ENCODE data around the gene NRIP3. TPM values are rescaled to one million over a fixed set of nuclear protein-coding genes. Genes with fewer than 3 reads are reported as not detected.

Gene NRIP3
- total RNA-seq, 1 experiment from 2014 or later: 22.8 TPM

GRCh38 chr11:9002920-9003572 lies 755 bp downstream of the NRIP3 start:
- in situ Hi-C loops (cut with HindIII; ENCODE audit: low pct_unique_long_range_greater_than_20kb, low sequenced_read_pairs): no loop called here
- Histone ChIP-seq H3K4me1 (ENCODE audit: control insufficient read depth, insufficient read depth, low read length) (peaks cover 26% of the 10 kb centered on the region), H3K9me3 (ENCODE audit: control insufficient read depth, insufficient read depth, low read depth, low read length) (no peaks in the 10 kb centered on the region), H3K36me3 (ENCODE audit: control insufficient read depth, insufficient read depth, low read length) (no peaks in the 10 kb centered on the region), H3K4me3 (ENCODE audit: low read depth in 2 of 2, low read length in 2 of 2) (peak overlapping the region; percentile 54 to 87), H3K27ac (ENCODE audit: low read length) (peak overlapping the region; percentile 71), H3K27me3 (ENCODE audit: control insufficient read depth, insufficient read depth, low read length) (no peaks in the 10 kb centered on the region)
- intact Hi-C loops (cut with micrococcal nuclease; ENCODE audit: unreplicated experiment): no loop called here
- TF ChIP-seq TCF7L2 (IDR thresholded peaks at IDR 0.05; ENCODE audit: low read depth, low read length): no peak
- TF ChIP-seq, protein P1, sequence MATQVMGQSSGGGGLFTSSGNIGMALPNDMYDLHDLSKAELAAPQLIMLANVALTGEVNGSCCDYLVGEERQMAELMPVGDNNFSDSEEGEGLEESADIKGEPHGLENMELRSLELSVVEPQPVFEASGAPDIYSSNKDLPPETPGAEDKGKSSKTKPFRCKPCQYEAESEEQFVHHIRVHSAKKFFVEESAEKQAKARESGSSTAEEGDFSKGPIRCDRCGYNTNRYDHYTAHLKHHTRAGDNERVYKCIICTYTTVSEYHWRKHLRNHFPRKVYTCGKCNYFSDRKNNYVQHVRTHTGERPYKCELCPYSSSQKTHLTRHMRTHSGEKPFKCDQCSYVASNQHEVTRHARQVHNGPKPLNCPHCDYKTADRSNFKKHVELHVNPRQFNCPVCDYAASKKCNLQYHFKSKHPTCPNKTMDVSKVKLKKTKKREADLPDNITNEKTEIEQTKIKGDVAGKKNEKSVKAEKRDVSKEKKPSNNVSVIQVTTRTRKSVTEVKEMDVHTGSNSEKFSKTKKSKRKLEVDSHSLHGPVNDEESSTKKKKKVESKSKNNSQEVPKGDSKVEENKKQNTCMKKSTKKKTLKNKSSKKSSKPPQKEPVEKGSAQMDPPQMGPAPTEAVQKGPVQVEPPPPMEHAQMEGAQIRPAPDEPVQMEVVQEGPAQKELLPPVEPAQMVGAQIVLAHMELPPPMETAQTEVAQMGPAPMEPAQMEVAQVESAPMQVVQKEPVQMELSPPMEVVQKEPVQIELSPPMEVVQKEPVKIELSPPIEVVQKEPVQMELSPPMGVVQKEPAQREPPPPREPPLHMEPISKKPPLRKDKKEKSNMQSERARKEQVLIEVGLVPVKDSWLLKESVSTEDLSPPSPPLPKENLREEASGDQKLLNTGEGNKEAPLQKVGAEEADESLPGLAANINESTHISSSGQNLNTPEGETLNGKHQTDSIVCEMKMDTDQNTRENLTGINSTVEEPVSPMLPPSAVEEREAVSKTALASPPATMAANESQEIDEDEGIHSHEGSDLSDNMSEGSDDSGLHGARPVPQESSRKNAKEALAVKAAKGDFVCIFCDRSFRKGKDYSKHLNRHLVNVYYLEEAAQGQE (IDR thresholded peaks at IDR 0.05; ENCODE audit: insufficient read depth in 1 of 2, low read depth in 2 of 2, low read length in 1 of 2): no peak
- TF ChIP-seq CTCF (IDR thresholded peaks at IDR 0.05): no peak
- no peak for TF ChIP-seq SIN3A (IDR thresholded peaks at IDR 0.05; ENCODE audit: borderline replicate concordance, insufficient read depth, low read depth, low read length)
- no peak for TF ChIP-seq POLR2AphosphoS5 (IDR thresholded peaks at IDR 0.05; ENCODE audit: low read depth, low read length)
- ChIA-PET POLR2A (interaction anchor here (0.8 kb wide), 1 partner anchor 133 kb away, joined by 5 read pairs; no protein-coding TSS in a partner anchor), CTCF (interaction anchor here (0.6 to 0.7 kb wide), 3 partner anchors 8 to 135 kb away, joined by 3 to 15 read pairs (median 4); no protein-coding TSS in a partner anchor)
- ATAC-seq (no peak), DNase-seq (ENCODE audit: low read depth, low spot score) (no peak)
- BruUV-seq (replicated peaks): TSS peak; percentile 67

DNA sequence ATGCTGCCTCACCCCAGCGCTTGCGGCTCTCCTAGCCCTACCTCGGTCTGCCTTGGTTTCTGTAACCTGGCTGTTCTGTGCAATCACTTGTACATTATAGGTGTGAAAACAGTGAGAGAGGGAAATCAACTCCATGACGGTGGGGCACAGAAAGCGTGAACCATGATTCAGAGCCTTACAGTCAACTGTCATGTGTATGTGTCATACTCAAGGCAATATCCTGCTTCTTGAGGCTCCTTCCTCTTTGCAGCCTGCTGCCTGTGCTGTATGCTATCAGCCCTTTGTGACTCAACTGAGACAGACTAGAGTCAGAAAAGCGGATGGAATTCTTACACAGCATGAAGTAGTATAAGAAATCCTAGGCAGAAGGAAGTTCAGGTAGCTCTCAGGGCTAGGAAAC lies 2.1 kb downstream of the NRIP3 start:
- peak; percentile 74 for ATAC-seq
- intact Hi-C loops (cut with micrococcal nuclease; ENCODE audit: unreplicated experiment): no loop called here
- CTCF ChIA-PET: no interaction called here
- no TSS peak for BruUV-seq (replicated peaks)
- TF ChIP-seq, protein P1 (IDR thresholded peaks at IDR 0.05; ENCODE audit: insufficient read depth in 1 of 2, low read depth in 2 of 2, low read length in 1 of 2): no peak
- TF ChIP-seq CTCF (IDR thresholded peaks at IDR 0.05) (no peak), SIN3A (IDR thresholded peaks at IDR 0.05; ENCODE audit: borderline replicate concordance, insufficient read depth, low read depth, low read length) (no peak), POLR2AphosphoS5 (IDR thresholded peaks at IDR 0.05; ENCODE audit: low read depth, low read length) (no peak), TCF7L2 (IDR thresholded peaks at IDR 0.05; ENCODE audit: low read depth, low read length) (no peak)
- POLR2A ChIA-PET: no interaction called here
- Histone ChIP-seq H3K27me3 (ENCODE audit: control insufficient read depth, insufficient read depth, low read length) (no peaks in the 10 kb centered on the region), H3K4me1 (ENCODE audit: control insufficient read depth, insufficient read depth, low read length) (peaks cover 26% of the 10 kb centered on the region), H3K4me3 (ENCODE audit: low read depth in 2 of 2, low read length in 2 of 2) (peak overlapping the region in 1 of 2 experiments; percentile 87; a peak in 2 of 4 replicates), H3K27ac (ENCODE audit: low read length) (peak overlapping the region; percentile 72), H3K9me3 (ENCODE audit: control insufficient read depth, insufficient read depth, low read depth, low read length) (no peaks in the 10 kb centered on the region), H3K36me3 (ENCODE audit: control insufficient read depth, insufficient read depth, low read length) (no peaks in the 10 kb centered on the region)
- in situ Hi-C loops (cut with HindIII; ENCODE audit: low pct_unique_long_range_greater_than_20kb, low sequenced_read_pairs): no loop called here
- peak; percentile 92 for DNase-seq (ENCODE audit: low read depth, low spot score)

Data from Panc1 (cell line).